ENCODE data around the gene PIEZO1. TPM values are rescaled to one million over a fixed set of nuclear protein-coding genes. Genes with fewer than 3 reads are reported as not detected.
"Not testable (repeated sequence)": the region's sequence is repeated elsewhere in the genome, so short reads cannot be mapped to it uniquely, and the experiment has no call there.

The PIEZO1 gene
- total RNA-seq, 6 experiments from 2014 or later, result 238 to 293 (median 264) TPM

DNA sequence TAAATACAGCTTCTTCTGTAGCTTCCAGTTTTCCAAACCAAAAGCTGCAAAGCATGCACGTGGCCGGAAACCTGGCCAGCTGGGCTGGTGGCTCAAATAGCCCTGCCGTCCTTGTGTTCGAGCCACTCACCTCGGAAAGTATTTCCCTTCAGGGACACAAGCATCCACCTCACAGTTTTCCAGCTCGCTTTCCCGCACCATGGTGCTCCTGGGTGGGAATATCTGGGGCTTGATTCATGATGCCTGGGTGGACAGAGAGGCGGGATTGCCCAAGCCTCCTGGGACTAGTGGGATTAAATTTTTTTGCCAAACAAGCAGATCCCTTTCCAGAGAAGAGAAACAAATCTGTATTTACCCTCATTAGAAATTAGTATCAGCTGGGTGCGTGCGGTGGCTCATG is 115.0 kb downstream of the PIEZO1 start:
- DNase-seq, result no peak
- no peaks in the 10 kb centered on the region for H3K9me3 Mint-ChIP-seq
- no peaks in the 10 kb centered on the region for H3K4me1 Mint-ChIP-seq (ENCODE audit: low read depth)
- H3K4me3 Mint-ChIP-seq, result no peak overlapping the region
- peaks cover 15% of the 10 kb centered on the region; the same call in 1 of the 2 replicates for H3K36me3 Mint-ChIP-seq (ENCODE audit: low read depth)
- no peak overlapping the region for H3K27ac Mint-ChIP-seq
- H3K27me3 Mint-ChIP-seq (ENCODE audit: insufficient read depth), result no peaks in the 10 kb centered on the region
- TF ChIP-seq, protein P1, sequence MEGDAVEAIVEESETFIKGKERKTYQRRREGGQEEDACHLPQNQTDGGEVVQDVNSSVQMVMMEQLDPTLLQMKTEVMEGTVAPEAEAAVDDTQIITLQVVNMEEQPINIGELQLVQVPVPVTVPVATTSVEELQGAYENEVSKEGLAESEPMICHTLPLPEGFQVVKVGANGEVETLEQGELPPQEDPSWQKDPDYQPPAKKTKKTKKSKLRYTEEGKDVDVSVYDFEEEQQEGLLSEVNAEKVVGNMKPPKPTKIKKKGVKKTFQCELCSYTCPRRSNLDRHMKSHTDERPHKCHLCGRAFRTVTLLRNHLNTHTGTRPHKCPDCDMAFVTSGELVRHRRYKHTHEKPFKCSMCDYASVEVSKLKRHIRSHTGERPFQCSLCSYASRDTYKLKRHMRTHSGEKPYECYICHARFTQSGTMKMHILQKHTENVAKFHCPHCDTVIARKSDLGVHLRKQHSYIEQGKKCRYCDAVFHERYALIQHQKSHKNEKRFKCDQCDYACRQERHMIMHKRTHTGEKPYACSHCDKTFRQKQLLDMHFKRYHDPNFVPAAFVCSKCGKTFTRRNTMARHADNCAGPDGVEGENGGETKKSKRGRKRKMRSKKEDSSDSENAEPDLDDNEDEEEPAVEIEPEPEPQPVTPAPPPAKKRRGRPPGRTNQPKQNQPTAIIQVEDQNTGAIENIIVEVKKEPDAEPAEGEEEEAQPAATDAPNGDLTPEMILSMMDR (IDR thresholded peaks at IDR 0.05), result no peak

DNA sequence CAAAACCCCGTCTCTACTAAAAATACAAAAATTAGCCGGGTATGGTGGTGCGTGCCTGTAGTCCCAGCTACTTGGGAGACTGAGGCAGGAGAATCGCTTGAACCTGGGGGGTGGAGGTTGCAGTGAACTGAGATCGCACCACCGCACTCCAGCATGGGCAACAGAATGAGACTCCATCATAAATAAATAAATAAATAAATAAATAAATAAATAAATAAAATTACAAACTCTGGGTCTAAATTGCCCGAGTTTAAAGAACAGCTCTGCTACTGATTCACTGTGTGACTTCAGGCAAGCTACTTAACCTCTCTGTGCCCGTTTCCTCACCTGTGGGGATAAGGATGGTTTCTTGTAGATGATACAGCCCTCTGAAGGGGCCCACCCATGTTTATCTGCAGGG is 115.5 kb downstream of the PIEZO1 start:
- H3K27me3 Mint-ChIP-seq (ENCODE audit: insufficient read depth); H3K27ac Mint-ChIP-seq; H3K4me3 Mint-ChIP-seq; H3K9me3 Mint-ChIP-seq; DNase-seq; H3K4me1 Mint-ChIP-seq (ENCODE audit: low read depth): not testable (repeated sequence)
- peaks cover 15% of the 10 kb centered on the region; the same call in 1 of the 2 replicates for H3K36me3 Mint-ChIP-seq (ENCODE audit: low read depth)

DNA sequence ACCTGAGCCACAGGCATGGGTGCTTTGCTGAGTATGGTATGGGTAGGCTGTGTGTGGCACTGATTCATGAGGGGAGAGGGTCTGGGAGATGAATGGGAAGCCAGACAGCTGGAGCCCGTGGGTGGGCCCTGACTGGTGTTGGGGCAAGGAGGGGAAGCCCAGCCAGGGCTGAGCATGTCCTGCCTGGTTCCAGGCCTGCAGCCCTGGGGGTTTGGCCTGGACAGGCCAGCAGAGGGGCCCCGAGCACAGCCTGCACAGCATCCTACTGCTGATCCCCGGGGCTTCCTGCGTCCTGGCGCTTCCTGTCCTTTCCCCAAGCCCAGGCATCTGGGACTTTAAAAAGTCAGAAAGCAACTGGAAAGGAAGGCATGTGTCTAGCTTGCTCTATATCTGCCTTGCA is 117.6 kb downstream of the PIEZO1 start:
- Mint-ChIP-seq H3K27me3 (ENCODE audit: insufficient read depth) (no peaks in the 10 kb centered on the region), H3K36me3 (ENCODE audit: low read depth) (peaks cover 15% of the 10 kb centered on the region; the same call in 1 of the 2 replicates), H3K27ac (no peak overlapping the region), H3K4me1 (ENCODE audit: low read depth) (peaks cover 5% of the 10 kb centered on the region; the same call in 1 of the 2 replicates), H3K9me3 (no peaks in the 10 kb centered on the region), H3K4me3 (no peak overlapping the region)
- DNase-seq, result no peak
- TF ChIP-seq, protein P1 (IDR thresholded peaks at IDR 0.05), result no peak

DNA sequence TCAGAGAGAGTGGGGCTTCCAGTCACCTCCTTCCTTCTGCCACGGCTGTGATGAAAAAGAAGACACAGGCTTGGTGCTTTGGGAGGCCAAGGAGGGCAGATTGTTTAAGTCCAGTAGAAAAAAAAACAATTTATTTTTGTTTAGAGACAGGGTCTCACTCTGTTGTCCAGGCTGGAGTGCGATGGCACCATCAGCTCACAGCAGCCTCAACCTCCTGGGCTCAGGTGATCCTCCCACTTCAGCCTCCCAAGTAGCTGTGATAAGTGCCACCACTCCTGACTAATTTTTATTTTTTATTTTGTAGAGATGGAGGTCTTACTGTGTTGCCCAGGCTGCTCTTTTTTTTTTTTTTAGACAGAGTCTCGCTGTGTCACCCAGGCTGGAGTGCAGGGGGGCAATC is 119.5 kb downstream of the PIEZO1 start:
- Mint-ChIP-seq H3K36me3 (ENCODE audit: low read depth) (peaks cover 15% of the 10 kb centered on the region; the same call in 1 of the 2 replicates), H3K27ac (no peak overlapping the region), H3K27me3 (ENCODE audit: insufficient read depth) (no peaks in the 10 kb centered on the region; the same call in 1 of the 2 replicates), H3K4me1 (ENCODE audit: low read depth) (peaks cover 17% of the 10 kb centered on the region), H3K4me3 (no peak overlapping the region), H3K9me3 (no peaks in the 10 kb centered on the region)
- DNase-seq, result no peak
- TF ChIP-seq, protein P1 (IDR thresholded peaks at IDR 0.05), result no peak

Small RNA genes lying within 50 kb of the gene (microRNA-seq; reads per million reads assigned to microRNA genes)
- 3.1 reads per million for gene MIR4722

Other genes with a start within 250 kb of the PIEZO1 start
- 10 to 100 TPM; 37.9 to 49.3 (median 42.8) TPM for gene ZC3H18, start 214.8 kb downstream of the PIEZO1 start, total RNA-seq (2021; fragmentation: NEBNext Ultra II Directional; extraction: Animal tissue kit (Norgen Biotek cat#: 25700))
- gene IL17C, start 146.6 kb downstream of the PIEZO1 start, total RNA-seq (2021; fragmentation: NEBNext Ultra II Directional; extraction: Animal tissue kit (Norgen Biotek cat#: 25700)), result not detected
- 100 to 1,000 TPM in 2 of 6 experiments, 10 to 100 TPM in 4; 29.0 to 228 (median 36.9) TPM for gene CYBA, start 134.2 kb downstream of the PIEZO1 start, total RNA-seq (2021; fragmentation: NEBNext Ultra II Directional; extraction: Animal tissue kit (Norgen Biotek cat#: 25700))
- 10 to 100 TPM; 21.1 to 28.0 (median 24.0) TPM for gene MVD, start 122.1 kb downstream of the PIEZO1 start, total RNA-seq (2021; fragmentation: NEBNext Ultra II Directional; extraction: Animal tissue kit (Norgen Biotek cat#: 25700))
- gene SNAI3, start 98.7 kb downstream of the PIEZO1 start, total RNA-seq (2021; fragmentation: NEBNext Ultra II Directional; extraction: Animal tissue kit (Norgen Biotek cat#: 25700)), result not detected
- 10 to 100 TPM; 10.3 to 18.3 (median 13.2) TPM for gene RNF166, start 78.8 kb downstream of the PIEZO1 start, total RNA-seq (2021; fragmentation: NEBNext Ultra II Directional; extraction: Animal tissue kit (Norgen Biotek cat#: 25700))
- 10 to 100 TPM; 26.2 to 37.0 (median 33.2) TPM for gene CTU2, start 78.7 kb downstream of the PIEZO1 start, total RNA-seq (2021; fragmentation: NEBNext Ultra II Directional; extraction: Animal tissue kit (Norgen Biotek cat#: 25700))
- 10 to 100 TPM; 13.3 to 28.2 (median 22.2) TPM for gene CDT1, start 18.6 kb upstream of the PIEZO1 start, total RNA-seq (2021; fragmentation: NEBNext Ultra II Directional; extraction: Animal tissue kit (Norgen Biotek cat#: 25700))
- 100 to 1,000 TPM; 123 to 163 (median 130) TPM for gene APRT, start 26.7 kb upstream of the PIEZO1 start, total RNA-seq (2021; fragmentation: NEBNext Ultra II Directional; extraction: Animal tissue kit (Norgen Biotek cat#: 25700))
- gene GALNS, start 71.7 kb upstream of the PIEZO1 start, total RNA-seq (2021; fragmentation: NEBNext Ultra II Directional; extraction: Animal tissue kit (Norgen Biotek cat#: 25700)), result 10 to 100 TPM; 16.6 to 20.7 (median 18.2) TPM
- gene TRAPPC2L, start 71.9 kb upstream of the PIEZO1 start, total RNA-seq (2021; fragmentation: NEBNext Ultra II Directional; extraction: Animal tissue kit (Norgen Biotek cat#: 25700)), result 10 to 100 TPM; 58.0 to 75.9 (median 65.6) TPM
- gene PABPN1L, start 81.4 kb upstream of the PIEZO1 start, total RNA-seq (2021; fragmentation: NEBNext Ultra II Directional; extraction: Animal tissue kit (Norgen Biotek cat#: 25700)), result not detected
- gene CBFA2T3, start 192.0 kb upstream of the PIEZO1 start, total RNA-seq (2021; fragmentation: NEBNext Ultra II Directional; extraction: Animal tissue kit (Norgen Biotek cat#: 25700)), result not detected